BLaER1 (cell line): ENCODE measurements around the gene PRDX5.

ENCODE experiments used
- H3K27ac ChIP-seq: shearing (Covaris generic); formaldehyde crosslinking; 2 replicates; pipeline ENCODE4 v1.8.1; 2022
- H3K27me3 ChIP-seq: shearing (Covaris generic); formaldehyde crosslinking; 2 replicates; pipeline ENCODE4 v1.8.1; 2022
- H3K36me3 ChIP-seq: shearing (Covaris generic); formaldehyde crosslinking; 2 replicates; pipeline ENCODE4 v1.8.1; 2022
- H3K4me1 ChIP-seq: shearing (Covaris generic); formaldehyde crosslinking; 2 replicates; pipeline ENCODE4 v1.8.1; 2022
- H3K4me2 ChIP-seq: shearing (Covaris generic); formaldehyde crosslinking; 2 replicates; pipeline ENCODE4 v1.8.1; 2022
- H3K4me3 ChIP-seq: shearing (Covaris generic); formaldehyde crosslinking; 2 replicates; pipeline ENCODE4 v1.8.1; 2022
- H3K9ac ChIP-seq: shearing (Covaris generic); formaldehyde crosslinking; 2 replicates; pipeline ENCODE4 v1.8.1; 2022
- H3K9me3 ChIP-seq: shearing (Covaris generic); formaldehyde crosslinking; 2 replicates; pipeline ENCODE4 v1.8.1; 2022
- H4K20me1 ChIP-seq: shearing (Covaris generic); formaldehyde crosslinking; 2 replicates; pipeline ENCODE4 v1.8.1; 2022
- Cebpa-rat ChIP-seq: shearing (Covaris generic); IDR thresholded peaks from 2 replicates; pipeline ENCODE4 v1.8.1; 2022

PRDX5 gene

GRCh38 chr11:64339286-64339685 is 21.4 kb downstream of the PRDX5 start:
- Histone ChIP-seq H3K4me1 (peaks cover 77% of the 10 kb centered on the region), H3K4me3 (peak overlapping the region; percentile 65; the same call in 1 of the 2 replicates), H3K36me3 (peaks cover 11% of the 10 kb centered on the region; the same call in 1 of the 2 replicates), H3K27ac (peak overlapping the region; percentile 90), H3K27me3 (no peaks in the 10 kb centered on the region), H3K9me3 (no peaks in the 10 kb centered on the region), H3K9ac (peak overlapping the region; percentile 71; the same call in 1 of the 2 replicates), H4K20me1 (no peaks in the 10 kb centered on the region), H3K4me2 (peak overlapping the region; percentile 95)
- no peak for TF ChIP-seq Cebpa-rat

- Histone ChIP-seq H3K4me2 (peak within 1 kb of the TSS; percentile 95), H3K9me3 (no peaks in the 10 kb centered on the region), H3K27me3 (no peaks in the 10 kb centered on the region), H3K36me3 (peaks cover 17% of the 10 kb centered on the region; the same call in 1 of the 2 replicates), H4K20me1 (no peaks in the 10 kb centered on the region), H3K4me3 (peak within 1 kb of the TSS; percentile 65), H3K9ac (peak within 1 kb of the TSS; percentile 71), H3K4me1 (peaks cover 77% of the 10 kb centered on the region), H3K27ac (peak within 1 kb of the TSS; percentile 90)
- TF ChIP-seq Cebpa-rat: no peak
These were observed 22.0 kb downstream of the PRDX5 start, which contains the start of gene CCDC88B for GRCh38 chr11:64339754-64340408. CCDC88B (plus strand) TSS chr11:64340204; CDS start chr11:64340267, 63 bp downstream.

GRCh38 chr11:64340671-64341335 is 22.9 kb downstream of the PRDX5 start:
- H3K27me3 ChIP-seq: no peaks in the 10 kb centered on the region
- peak overlapping the region; percentile 65 for H3K4me3 ChIP-seq
- TF ChIP-seq Cebpa-rat: no peak
- H3K9me3 ChIP-seq: no peaks in the 10 kb centered on the region
- no peaks in the 10 kb centered on the region for H4K20me1 ChIP-seq
- H3K36me3 ChIP-seq: peaks cover 26% of the 10 kb centered on the region; the same call in 1 of the 2 replicates
- peak overlapping the region; percentile 90 for H3K27ac ChIP-seq
- H3K9ac ChIP-seq: peak overlapping the region; percentile 71
- H3K4me2 ChIP-seq: peak overlapping the region; percentile 95
- H3K4me1 ChIP-seq: peaks cover 73% of the 10 kb centered on the region

GRCh38 chr11:64341429-64341828 is 23.5 kb downstream of the PRDX5 start:
- Histone ChIP-seq H3K4me1 (peaks cover 72% of the 10 kb centered on the region), H3K4me3 (peak overlapping the region; percentile 65), H4K20me1 (no peaks in the 10 kb centered on the region), H3K9ac (no peak overlapping the region), H3K36me3 (peaks cover 26% of the 10 kb centered on the region; the same call in 1 of the 2 replicates), H3K4me2 (peak overlapping the region; percentile 95), H3K9me3 (no peaks in the 10 kb centered on the region), H3K27ac (peak overlapping the region; percentile 90), H3K27me3 (no peaks in the 10 kb centered on the region)
- TF ChIP-seq Cebpa-rat: no peak

- Histone ChIP-seq H3K9me3 (no peaks in the 10 kb centered on the region), H3K36me3 (peaks cover 26% of the 10 kb centered on the region; the same call in 1 of the 2 replicates), H3K27ac (peak overlapping the region; percentile 90), H3K4me3 (peak overlapping the region; percentile 29; the same call in 1 of the 2 replicates), H4K20me1 (no peaks in the 10 kb centered on the region), H3K27me3 (no peaks in the 10 kb centered on the region), H3K4me1 (peaks cover 73% of the 10 kb centered on the region), H3K4me2 (peak overlapping the region; percentile 95), H3K9ac (peak overlapping the region; percentile 47)
- TF ChIP-seq Cebpa-rat: no peak
These were observed 24.2 kb downstream of the PRDX5 start for GRCh38 chr11:64341851-64342791.

GRCh38 chr11:64342869-64343745 is 25.2 kb downstream of the PRDX5 start:
- Histone ChIP-seq H3K9ac (no peak overlapping the region), H3K4me2 (peak overlapping the region; percentile 95), H3K4me3 (no peak overlapping the region), H3K4me1 (peaks cover 82% of the 10 kb centered on the region), H3K36me3 (peaks cover 26% of the 10 kb centered on the region; the same call in 1 of the 2 replicates), H4K20me1 (no peaks in the 10 kb centered on the region), H3K9me3 (no peaks in the 10 kb centered on the region), H3K27ac (0 out of 2 replicates have a peak overlapping the region, but pooled peaks have one; percentile 49), H3K27me3 (no peaks in the 10 kb centered on the region)
- TF ChIP-seq Cebpa-rat: no peak

- Histone ChIP-seq H3K9me3 (no peaks in the 10 kb centered on the region), H3K36me3 (peaks cover 26% of the 10 kb centered on the region; the same call in 1 of the 2 replicates), H3K4me3 (no peak overlapping the region), H3K27me3 (no peaks in the 10 kb centered on the region), H3K4me2 (peak overlapping the region; percentile 36), H3K4me1 (peaks cover 83% of the 10 kb centered on the region), H3K27ac (peak overlapping the region; percentile 49), H3K9ac (no peak overlapping the region), H4K20me1 (no peaks in the 10 kb centered on the region)
- no peak for TF ChIP-seq Cebpa-rat
These were observed 26.0 kb downstream of the PRDX5 start for GRCh38 chr11:64343767-64344559.

GRCh38 chr11:64344787-64345186 is 26.9 kb downstream of the PRDX5 start:
- H3K27me3 ChIP-seq: no peaks in the 10 kb centered on the region
- no peaks in the 10 kb centered on the region for H3K9me3 ChIP-seq
- H3K4me3 ChIP-seq: no peak overlapping the region
- H3K27ac ChIP-seq: peak overlapping the region; percentile 49; the same call in 1 of the 2 replicates
- peak overlapping the region; percentile 4; the same call in 1 of the 2 replicates for H3K4me2 ChIP-seq
- H3K4me1 ChIP-seq: peaks cover 83% of the 10 kb centered on the region
- H4K20me1 ChIP-seq: no peaks in the 10 kb centered on the region
- TF ChIP-seq Cebpa-rat: no peak
- H3K36me3 ChIP-seq: peaks cover 26% of the 10 kb centered on the region; the same call in 1 of the 2 replicates
- no peak overlapping the region for H3K9ac ChIP-seq
